NCI-H2171 (cell line): ENCODE data around the gene NXPH3.

Experiments
- DNase-seq: peaks from one replicate; lab custom pipeline; 2025; lab: John Stamatoyannopoulos, UW

The NXPH3 gene

DNA sequence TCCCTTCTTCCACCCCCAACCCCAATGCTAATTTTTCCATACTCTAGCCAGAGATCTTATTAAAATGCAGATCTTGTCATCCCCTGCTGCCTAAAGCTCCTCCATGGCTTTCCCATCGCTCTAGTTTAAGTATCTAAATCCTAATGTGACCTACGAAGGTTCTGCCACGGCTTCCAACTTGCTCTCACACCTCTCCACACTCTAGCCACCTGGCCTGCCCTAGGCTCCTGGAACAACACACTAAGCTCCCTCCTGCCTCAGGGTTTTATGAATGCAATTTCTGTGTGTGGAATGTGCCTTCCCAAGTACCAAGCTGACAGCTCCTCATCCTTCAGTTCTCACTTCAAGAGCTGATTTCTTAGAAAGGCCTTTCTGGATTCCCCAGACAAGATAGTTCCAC, 16.6 kb downstream of the NXPH3 start:
- no peak for DNase-seq

DNA sequence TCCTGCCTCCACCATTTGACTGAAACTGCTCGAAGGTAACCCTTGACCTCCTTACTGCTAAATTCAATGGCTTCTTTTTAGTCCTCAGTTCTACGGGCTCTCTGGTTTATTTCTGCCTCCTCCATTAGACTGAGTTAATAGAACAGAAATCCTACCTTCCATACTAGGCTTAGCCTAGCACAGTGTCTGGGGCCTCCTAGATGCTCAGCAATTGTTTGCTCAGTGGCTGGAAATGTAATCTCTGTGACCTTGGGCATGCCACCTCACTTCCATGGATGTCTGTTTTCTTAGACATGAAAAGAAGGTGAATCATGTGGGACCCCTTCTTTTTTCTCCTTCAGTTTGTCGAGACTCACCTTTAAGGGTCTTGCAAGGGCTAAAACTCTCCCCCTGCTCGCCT, 19.7 kb downstream of the NXPH3 start:
- DNase-seq: no peak

DNA sequence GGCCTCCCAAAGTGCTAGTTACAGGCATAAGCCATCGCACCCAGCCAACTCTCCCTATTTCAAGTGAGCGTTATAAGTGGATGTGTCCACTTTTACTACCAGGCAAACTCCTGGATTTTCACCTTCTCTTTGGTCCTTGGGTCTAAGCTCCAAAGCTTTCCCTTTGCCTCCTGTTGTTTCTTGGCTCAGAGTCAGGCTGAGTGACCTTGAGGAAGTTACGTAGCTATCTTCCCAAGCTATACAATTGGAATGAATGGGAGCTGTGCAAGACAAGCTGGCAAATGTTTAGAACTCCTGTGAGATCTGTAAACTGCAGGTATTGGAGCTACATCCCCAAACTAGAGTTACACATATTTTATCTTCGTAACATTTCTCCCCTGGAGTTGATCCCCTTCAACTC, 20.3 kb downstream of the NXPH3 start:
- DNase-seq: no peak

DNA sequence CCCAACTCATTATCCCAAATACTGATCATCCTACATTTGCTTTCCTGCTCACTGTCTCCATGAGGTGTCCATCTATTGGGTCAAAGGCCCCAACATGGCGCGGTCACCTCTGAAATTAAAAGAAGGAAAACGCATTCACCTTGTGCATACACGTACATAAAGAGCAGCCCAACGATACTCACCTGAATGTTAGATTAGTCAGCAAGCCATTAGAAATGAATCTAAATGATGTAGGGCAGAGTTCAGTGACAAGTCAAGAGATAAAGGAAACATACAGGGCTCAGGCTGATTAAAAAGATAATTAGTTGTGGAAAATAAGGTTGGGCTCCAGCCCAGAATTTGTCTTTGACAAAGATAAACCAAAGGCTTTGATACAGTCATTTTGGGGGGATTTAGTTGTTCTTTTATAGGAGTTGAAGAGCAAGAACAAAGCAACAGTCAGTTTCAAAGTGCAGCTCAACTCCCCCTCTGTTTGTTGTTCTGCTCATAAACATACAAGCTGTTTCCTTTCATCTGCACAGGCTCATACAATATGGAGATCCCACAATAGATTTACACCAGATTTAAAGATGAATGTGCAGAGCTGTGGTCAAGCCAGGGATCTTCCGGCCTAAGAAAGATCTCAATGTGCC, 21.1 kb downstream of the NXPH3 start:
- DNase-seq: no peak

DNA sequence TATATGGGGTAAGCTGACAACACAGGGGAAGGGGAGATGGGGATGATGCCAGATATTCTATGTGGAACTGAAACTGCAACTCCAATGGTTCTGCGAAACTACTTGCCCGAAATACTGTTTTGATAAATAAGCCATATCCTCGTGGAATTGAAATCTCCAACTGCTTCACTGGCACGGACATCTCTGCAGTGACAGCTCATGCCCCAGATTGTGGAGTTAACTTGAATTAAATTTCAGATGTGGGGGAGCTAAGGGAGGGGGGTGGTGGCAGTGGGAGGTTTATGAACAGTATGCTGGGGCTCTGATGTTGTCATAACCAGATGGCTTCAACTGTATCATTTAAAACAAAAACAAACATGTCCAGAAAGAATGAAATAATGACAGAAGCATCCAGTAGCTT, 21.8 kb downstream of the NXPH3 start:
- no peak for DNase-seq

DNA sequence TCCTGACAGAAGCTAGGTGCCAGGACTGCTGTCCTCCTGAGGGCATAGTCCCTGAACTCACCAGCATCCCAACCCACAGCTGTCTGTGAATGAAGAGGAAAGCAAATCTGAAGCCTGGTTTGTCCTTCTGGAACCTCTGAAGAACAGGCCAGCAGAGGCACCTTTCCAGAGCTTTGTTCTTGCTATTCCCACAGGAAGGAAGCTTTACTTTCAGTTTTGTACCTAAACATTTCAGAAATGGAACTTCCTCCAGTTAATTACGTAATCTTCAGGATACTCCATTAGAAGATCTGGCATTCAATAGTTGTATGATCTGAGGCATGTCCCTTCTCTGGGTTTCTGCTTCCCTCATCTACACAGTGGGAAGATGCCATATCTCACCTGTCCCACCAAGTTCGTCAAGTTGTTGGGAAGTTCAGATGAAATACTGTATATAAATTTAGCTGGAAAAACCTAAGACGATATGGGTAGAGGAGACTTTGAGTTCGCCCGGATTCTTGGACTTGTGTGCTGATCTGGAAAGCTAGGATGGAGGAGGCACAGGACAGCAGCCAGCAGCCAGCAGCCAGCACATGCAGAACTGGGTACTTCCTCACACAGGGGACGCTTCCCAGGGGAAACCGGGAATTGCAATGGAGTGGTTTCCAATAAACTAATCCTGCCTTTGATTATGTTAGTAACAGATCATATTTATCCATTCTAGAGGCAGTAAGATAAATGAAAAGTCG, 22.4 kb downstream of the NXPH3 start:
- no peak for DNase-seq

DNA sequence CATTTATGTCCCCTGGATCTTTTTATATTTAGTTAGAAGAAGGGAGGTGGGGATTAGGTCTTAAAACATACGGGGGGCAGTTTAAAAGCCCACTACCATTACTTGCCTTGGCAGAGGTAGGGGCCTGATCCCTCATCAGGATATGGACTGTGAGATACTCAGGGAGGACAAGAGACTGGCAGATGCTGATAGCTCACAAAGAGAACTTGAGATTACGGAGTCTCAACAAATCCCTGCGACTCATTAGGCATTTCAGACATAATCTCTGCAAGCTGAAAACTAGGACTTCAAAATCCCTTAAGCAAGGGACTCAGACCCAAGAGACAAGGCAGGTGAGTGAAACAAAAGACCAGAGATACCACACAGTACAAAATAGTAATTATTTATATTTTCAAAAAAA, 23.2 kb downstream of the NXPH3 start:
- no peak for DNase-seq

DNA sequence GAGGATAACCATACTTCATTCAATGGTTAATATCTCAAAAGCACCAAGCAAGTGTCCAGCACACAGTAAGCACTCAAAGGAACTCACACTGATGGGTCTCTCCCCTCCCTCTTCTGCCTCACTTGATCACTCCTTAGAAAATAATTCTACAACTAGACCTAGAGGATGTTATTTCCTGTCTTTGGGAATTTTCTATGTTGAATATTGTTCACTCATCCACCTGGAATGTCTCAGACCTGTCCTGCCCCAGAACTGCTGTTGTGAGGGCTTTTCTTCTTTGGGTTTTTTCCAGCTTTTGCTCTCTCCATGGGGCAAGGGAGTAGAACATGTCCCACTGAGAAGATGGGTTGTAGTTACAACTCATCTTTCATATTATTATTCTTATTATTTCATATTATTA, 25.3 kb downstream of the NXPH3 start:
- no peak for DNase-seq

DNA sequence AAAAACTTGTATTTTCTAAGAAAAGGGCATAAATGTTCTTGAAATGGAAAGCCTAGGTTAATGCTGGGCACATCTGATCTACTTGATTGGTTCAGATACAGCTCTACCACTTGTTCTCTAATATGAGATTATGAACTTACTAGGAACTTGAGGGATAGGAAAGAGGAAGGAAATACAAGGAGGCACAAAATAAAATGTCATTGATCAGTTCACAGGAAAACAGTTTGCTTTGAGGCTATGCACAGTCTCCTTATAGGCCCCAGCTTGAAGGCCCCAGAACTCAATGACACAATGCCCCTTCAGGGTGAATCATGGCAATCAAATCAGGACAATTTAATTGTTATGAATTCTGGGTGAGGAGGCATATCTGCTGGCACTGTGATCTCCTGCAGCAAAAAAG, 27.1 kb downstream of the NXPH3 start:
- no peak for DNase-seq

DNA sequence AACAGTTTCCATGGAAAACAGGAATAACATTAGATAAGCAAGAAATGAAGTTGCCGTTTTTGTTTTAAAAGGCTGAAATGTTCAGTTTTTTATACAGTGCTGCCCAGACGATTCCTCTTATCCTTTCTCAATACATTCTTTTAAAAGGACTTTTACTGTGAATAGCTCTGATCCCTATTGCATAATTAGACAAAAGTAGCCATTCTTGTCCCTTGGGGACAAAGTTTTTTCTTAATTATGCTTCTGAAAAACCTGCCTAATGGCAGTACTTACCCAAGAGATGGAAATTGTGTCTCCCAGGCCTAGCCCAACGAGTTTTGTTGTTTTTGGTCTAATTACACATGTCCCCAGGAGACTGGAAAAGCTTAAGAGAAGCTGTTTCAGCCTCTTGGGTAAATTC, 27.6 kb downstream of the NXPH3 start:
- no peak for DNase-seq

DNA sequence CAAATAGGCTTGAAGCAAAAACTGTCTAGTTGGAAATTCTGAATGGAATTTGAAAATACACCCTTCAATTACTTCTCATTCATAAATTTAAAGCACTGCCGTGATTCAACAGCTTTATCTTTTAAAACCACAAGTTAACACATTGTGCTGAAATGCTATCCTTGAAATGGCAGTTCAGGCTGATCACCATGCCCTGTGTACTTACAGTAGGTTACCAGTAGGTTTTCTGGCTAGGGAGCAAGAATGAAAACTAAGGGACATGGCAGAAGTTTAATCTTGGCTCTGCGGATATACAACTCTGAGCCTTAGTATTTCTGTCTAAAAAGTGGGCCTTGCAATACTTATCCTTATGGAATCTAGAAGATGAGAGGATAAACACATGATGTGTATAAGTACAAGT, 28.0 kb downstream of the NXPH3 start:
- DNase-seq: no peak

DNA sequence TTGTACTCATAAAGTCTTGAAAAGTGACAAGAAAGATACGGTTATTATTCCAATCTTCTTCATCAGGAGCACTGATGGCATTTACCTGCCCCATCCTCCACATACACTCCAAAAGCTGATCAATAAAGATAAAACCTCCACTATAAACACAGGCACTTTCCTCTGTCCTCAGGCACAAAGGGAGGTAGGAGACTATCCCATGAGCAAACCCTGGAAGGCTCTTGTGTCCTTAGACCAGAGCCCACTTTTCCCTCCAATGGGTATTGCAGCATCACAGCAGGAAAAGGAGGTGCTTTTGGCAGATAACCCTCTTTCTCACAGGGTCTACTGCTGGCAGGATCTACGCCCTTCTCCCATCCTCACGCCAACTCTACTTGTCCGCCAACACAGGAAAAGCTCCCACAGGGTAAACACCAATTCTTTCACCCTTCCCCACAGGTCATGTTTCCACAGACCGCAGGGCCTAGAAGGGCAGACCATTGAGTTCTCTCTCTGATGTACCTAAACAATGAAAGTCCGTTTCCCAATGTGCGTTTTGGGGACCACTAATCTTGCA, 28.7 kb downstream of the NXPH3 start:
- no peak for DNase-seq

DNA sequence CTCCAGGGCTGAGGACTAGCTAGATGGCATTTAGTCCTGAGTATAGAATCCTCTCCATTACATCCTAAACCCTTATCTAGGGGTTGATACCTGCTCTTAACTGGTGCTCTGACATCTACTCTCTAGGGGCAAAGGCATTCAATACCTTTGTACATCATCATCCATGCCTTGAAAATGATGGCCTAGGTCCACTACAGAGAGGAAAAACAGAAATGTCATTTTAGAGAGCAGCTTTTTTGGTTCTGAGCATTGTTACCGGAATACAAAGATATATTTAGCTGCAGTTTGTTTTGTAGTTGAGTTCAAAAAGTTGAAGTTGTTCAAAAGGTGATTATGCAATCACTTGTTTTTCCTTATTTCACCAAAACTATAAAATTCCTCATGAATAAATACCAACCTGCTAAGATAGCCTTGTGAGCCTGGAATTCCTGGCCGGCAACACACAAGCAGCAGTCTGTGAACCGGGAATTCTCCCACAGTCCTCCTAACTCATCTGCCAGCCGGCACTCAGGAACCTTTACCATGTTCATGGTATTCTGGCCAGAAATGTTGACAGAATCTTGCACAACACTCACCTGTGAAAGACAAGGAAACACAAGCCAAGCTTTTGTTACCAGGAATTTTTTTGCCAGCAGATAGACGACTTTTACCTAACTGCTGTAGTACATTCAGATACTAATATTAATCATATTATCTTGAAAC, 35.4 kb downstream of the NXPH3 start:
- DNase-seq: no peak

DNA sequence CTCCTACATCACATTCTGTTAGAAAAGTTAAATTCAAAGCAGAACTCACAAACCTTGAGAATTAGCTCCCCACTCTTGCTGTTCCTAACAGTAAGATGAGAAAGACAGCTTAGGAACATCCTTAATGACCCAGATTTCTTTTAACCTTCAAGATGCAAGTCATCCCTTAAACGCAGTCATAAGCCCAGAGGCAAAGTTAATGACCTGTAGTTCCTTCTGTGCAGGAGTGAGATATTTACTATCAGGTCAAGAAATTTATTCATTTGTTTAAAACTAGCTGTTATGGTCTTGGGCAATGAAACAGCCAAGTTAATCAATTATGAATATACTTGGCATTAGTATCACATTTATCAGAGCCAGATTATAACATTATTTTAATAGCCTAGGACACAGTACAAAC, 37.1 kb downstream of the NXPH3 start:
- no peak for DNase-seq

DNA sequence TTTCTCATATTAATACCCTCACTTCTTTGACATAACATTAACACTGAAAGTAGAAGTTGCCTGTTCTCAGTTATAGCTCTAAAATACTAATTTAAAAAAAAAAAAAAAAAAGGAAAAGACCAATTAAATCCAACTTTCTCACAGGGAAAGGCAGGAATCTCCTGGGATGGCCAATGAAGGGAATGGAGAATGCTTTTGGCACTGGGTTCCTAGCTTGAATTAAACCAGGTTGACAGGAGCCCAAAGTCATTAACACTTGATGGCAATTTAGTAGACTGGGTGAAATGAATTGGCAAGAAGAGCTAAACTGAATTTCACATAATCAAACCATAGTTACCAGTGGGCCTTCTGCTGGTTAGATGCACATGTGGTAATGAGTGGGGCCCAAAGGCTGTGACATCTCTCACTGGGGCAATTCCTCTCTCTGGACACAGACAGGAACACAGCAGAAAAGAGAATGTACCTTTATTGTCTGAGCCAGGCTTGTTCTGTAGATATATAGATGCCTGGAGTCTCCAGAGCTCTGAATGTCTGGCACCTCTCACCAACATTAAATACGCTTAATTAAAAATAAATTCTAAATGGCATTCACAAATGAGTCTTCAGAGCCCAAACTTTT, 37.6 kb downstream of the NXPH3 start:
- DNase-seq: no peak

DNA sequence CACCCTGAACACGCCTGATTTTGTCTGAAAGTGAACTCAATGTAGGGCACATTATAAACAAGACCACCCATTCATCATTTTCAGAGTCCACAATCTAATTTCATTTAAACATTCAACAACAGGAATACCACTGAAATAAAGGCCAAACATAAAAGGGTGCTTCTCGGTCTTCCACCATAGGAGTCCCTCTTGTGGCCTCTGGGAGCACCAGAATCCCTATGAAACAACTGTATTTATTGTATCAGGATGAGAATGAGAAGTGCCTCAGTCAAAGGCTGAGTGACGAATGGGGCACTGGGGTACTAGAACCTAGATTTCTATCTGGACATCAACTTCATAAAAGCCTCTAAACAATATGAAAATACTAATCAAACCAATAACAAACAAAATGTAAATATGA, 40.4 kb downstream of the NXPH3 start:
- DNase-seq: no peak

DNA sequence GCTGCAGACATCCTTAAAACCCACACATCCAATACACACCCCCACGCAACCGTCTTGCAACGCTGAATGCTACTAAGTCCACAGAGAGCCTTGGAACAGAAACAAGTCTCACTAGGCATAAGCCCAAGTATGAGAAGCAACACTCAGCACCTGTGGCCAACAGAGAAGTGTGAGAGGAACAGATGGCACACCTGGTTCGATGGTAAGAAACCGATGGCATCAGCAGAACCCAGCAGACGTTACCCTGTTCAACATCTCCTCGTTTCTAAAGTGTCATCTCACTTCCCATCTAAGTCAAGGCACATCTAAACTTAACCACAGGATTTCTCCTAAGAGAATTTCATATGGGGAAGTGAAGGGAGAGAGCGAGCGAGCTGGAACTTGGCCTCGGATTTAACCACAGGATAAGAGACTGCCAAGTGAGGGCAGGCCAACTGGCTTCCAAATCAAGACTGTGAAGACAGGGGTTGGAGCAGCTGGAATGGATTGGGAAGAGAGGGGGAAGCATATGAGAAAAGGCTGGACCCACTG, 41.0 kb downstream of the NXPH3 start:
- peak; percentile 38 for DNase-seq

DNA sequence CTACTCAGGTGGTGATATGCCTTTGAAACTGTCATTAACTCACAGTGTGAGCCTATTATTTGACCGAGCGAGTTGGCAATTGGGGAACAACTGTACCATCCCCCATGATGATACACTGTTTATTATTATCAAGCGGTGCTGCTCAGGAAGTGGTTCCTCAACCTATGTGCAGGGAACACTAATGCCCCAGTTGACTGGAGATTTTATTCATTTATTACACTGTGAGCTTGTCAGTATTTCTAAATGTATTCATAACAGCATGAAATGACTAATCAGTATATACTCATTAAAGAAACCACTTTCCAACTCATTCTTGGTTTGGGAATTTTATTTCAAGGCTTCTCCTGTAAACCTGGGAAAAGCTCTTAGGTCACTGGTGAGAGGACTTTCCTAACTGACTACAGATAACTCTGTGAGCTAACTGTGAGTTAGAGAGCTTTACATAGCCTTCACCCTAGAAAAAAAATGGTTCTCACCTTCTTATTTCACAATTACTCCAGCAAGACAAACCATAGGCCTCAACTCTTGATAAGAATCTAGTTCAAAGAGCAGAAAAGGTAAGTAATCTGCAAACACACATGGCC, 42.4 kb downstream of the NXPH3 start:
- no peak for DNase-seq

DNA sequence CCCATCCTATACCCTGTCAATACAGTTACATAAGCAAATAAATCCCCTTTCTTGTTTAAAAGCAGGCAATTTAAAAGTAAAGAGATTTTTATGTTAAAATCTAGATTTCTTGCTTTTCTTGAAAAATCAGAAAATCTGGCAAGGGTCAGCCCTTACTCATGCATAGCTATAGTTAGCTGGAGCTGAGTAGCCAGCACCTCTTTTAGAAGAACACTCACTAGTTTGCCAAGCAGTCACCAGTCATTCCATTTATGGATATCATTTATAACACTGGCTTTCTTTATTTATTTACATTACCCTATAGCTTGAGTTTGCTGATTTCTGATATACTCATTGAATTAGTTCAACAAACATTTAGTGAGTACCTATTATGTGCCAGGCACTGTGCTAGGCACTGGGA, 45.7 kb downstream of the NXPH3 start:
- DNase-seq: no peak

DNA sequence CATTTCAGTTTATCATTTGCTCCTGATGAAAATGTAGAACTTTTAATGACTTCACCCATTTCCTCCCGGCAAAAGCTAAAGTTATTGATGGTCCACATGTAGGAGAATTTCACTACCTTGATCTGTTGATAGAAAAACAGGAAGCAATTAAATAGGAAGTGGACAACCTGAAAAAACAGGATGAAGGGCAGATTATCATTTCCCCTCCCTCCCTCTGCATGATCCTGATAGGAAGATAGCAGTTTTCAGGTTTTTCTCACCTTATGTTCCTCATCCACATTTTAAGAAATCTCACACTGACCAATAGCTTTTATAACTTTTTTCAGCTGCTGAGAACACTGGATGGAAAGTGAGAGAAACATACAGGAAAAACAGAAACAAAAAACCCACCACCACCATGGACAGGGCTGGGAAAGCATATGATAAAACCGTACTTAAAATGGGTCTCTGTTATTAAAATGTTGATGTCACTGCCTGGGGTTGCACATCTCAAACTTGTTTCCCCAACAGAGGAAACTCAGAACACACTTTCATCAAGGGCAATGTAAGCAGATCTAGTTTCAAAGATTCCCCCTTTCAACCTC, 46.4 kb downstream of the NXPH3 start:
- no peak for DNase-seq

DNA sequence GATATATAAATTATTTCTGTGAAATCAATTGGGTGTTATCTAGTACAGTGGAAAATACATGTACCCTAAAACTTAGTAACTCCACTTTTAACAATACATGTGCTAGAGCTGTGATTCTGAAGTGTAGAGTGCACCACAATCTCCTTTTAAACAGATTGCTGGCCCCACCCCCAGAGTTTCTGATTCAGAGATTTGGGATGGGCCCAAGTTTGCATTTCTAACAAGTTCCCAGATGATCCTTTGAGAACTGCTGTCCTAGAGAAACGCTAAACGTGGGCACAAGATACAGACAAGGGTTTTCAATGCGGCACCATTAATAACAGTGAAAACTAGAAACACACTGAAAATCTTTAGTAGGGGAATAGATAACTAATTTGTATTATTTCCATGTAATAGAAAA, 49.2 kb downstream of the NXPH3 start:
- no peak for DNase-seq

DNA sequence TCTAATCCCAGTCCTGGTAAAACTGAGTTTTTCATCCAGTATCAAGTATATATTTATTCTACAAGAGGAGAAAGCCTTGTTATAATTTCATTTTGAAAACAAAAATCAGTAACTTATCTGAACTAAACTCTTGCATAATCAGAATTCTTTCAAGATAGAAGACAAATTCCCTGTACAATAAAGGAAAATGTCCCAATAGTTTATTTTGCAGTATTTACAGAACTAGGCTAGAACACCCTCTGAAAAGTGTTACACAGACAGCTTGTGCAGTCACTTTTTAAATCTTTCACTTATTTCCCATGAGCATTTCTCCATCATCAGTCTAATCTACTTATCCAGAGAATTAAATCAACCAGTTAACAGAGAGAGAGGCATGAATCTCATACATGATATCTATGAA, 53.8 kb downstream of the NXPH3 start:
- no peak for DNase-seq
